Left ventricle myocardium inferior (tissue), 1 donor: ENCODE measurements around the gene ATG3. TPM values are rescaled to one million over a fixed set of nuclear protein-coding genes. Genes with fewer than 3 reads are reported as not detected.

Source experiments
- DNase-seq: peaks from one replicate; pipeline ENCODE4 v3.0.0-alpha.2; 2020
- H3K27ac ChIP-seq: fragments of 200-600 bp; replicated peaks from 2 replicates; pipeline ENCODE4 v1.8.0; 2021
- H3K27me3 ChIP-seq: fragments of 200-600 bp; 2 replicates; pipeline ENCODE4 v1.8.0; 2021; ENCODE audit warnings: low read depth
- H3K36me3 ChIP-seq: fragments of 200-600 bp; 2 replicates; pipeline ENCODE4 v1.8.0; 2021
- H3K4me1 ChIP-seq: fragments of 200-600 bp; 2 replicates; pipeline ENCODE4 v1.8.0; 2021
- H3K4me3 ChIP-seq: fragments of 200-600 bp; 2 replicates; pipeline ENCODE4 v1.8.0; 2021; ENCODE audit warnings: mild to moderate bottlenecking, moderate library complexity
- H3K9me3 ChIP-seq: fragments of 200-600 bp; replicated peaks from 2 replicates; pipeline ENCODE4 v1.8.0; 2021
- intact Hi-C: fragments of 100-400 bp; cut with micrococcal nuclease; formaldehyde crosslinking; loops from one replicate; pipeline ENCODE4 v1.11.0; 2022
- total RNA-seq: library from RNA; stranded (reverse); fragmentation: NEBNext Ultra II Directional; extraction: Animal tissue kit (Norgen Biotek cat#: 25700); gene quantifications from one replicate; pipeline ENCODE4 v1.2.1, GENCODE V29; 2021
- TF ChIP-seq, protein P1 (sequence below): fragments of 200-600 bp; IDR thresholded peaks from 2 replicates; pipeline ENCODE4 v1.8.0; 2021; ENCODE audit warnings: antibody characterized with exemption, mild to moderate bottlenecking, borderline replicate concordance
- donor health status: DM: no; HTN: yes; CAD: no; lungs with severe emphysema.

Gene ATG3
- total RNA-seq, 1 donor from 2014 or later = 42.7 TPM

DNA sequence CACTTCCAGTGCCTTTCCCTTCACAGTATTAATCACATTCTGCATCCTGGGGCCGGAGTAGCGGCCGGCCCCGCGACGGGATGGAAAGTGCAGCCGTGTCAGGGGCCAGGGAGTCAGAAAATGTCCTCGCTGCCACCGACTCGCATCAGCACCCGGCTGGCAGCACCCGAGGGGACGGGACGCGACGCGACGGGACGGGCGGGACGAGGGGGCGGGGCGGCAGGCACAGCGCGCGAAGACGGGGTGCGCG is 353 bp downstream of the ATG3 start:
- intact Hi-C loops = no loop called here
- no peak for DNase-seq
- no peaks in the 10 kb centered on the region for H3K9me3 ChIP-seq
- H3K4me3 ChIP-seq = peak overlapping the region; percentile 91
- peaks cover 13% of the 10 kb centered on the region for H3K36me3 ChIP-seq
- peak overlapping the region; percentile 99 for H3K27ac ChIP-seq
- H3K27me3 ChIP-seq = no peaks in the 10 kb centered on the region
- H3K4me1 ChIP-seq = peaks cover 49% of the 10 kb centered on the region
- TF ChIP-seq, protein P1, sequence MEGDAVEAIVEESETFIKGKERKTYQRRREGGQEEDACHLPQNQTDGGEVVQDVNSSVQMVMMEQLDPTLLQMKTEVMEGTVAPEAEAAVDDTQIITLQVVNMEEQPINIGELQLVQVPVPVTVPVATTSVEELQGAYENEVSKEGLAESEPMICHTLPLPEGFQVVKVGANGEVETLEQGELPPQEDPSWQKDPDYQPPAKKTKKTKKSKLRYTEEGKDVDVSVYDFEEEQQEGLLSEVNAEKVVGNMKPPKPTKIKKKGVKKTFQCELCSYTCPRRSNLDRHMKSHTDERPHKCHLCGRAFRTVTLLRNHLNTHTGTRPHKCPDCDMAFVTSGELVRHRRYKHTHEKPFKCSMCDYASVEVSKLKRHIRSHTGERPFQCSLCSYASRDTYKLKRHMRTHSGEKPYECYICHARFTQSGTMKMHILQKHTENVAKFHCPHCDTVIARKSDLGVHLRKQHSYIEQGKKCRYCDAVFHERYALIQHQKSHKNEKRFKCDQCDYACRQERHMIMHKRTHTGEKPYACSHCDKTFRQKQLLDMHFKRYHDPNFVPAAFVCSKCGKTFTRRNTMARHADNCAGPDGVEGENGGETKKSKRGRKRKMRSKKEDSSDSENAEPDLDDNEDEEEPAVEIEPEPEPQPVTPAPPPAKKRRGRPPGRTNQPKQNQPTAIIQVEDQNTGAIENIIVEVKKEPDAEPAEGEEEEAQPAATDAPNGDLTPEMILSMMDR = no peak

DNA sequence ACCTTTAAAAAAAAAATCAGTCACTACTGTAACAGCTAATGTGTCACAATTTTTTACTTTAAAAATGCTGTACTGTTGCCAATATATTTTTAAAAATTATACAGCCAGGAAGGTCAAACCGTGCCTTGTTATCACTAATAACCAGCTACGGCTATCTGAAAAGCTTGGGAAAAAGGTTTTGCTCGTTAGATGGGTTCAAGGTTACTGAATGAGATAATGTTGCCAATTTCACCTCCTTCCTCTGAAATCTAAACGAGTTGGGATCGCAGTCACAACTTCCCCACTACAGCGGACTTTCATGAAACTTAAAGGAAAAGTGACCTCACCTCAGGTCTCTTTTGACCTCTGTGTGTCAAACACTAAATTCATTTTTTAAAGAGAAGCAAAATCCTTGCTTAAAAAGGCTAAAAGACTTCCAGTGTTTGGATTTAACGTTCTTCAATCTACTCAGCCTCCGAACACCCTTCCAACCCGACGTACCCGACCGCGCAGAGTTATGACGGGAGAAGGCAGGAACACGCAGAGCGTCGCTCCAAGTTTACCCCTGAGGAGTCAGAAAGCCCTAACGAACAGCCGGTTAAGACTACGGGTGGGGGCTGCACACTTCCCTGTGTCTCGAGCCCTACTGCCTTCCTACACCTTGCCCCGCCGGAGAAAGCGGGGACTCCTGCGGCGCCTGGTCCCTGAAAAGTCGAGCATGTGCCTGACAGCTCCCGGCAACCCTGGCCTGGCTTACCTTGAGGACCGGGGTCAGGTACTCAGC is 860 bp downstream of the ATG3 start:
- DNase-seq = peak; percentile 58
- peaks cover 13% of the 10 kb centered on the region for H3K36me3 ChIP-seq
- intact Hi-C loops = no loop called here
- H3K9me3 ChIP-seq = no peaks in the 10 kb centered on the region
- peaks cover 51% of the 10 kb centered on the region for H3K4me1 ChIP-seq
- peak overlapping the region; percentile 99 for H3K27ac ChIP-seq
- TF ChIP-seq, protein P1 = no peak
- peak overlapping the region; percentile 91 for H3K4me3 ChIP-seq
- H3K27me3 ChIP-seq = no peaks in the 10 kb centered on the region

DNA sequence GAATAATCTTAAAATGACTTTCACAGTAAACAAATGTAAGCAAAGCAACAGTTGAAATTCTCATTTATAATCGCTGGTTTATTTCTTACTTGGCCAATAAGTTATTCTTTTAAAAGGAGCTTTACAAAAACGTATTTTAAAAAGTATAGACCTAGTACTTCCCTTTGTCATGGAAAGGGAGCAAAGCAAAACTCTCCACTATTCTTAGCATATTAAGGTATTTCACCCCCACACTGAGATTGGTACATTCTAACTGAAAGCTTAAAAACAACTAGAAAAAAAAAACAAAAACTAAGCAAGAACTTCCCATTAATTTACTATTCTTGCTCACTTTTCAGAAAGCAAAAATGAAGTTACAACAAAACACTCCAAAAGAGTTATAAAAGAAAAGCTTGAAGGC is 1.5 kb downstream of the ATG3 start:
- peak overlapping the region; percentile 91 for H3K4me3 ChIP-seq
- H3K27ac ChIP-seq = peak overlapping the region; percentile 99
- intact Hi-C loops = no loop called here
- H3K9me3 ChIP-seq = no peaks in the 10 kb centered on the region
- H3K36me3 ChIP-seq = peaks cover 12% of the 10 kb centered on the region
- DNase-seq = no peak
- H3K27me3 ChIP-seq = no peaks in the 10 kb centered on the region
- TF ChIP-seq, protein P1 = no peak
- H3K4me1 ChIP-seq = peaks cover 57% of the 10 kb centered on the region

DNA sequence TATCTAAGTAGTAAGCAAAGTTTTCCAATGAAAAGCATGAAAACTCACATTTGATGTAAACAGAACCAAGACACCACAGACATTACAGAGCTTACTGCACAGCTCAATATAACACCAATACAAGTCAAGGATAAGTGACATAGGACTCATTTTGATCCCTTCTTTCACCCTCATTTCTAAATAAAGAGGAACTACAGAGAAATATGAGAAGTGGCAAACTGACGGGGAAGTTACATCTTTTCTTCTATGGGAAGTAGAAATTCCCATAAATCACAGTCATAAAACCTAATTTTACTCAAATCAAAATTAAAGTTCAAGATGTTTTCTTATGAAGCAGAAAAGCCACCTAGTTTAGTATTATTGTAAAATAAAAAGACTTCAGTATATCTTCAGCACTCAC is 3.8 kb downstream of the ATG3 start:
- H3K36me3 ChIP-seq = peaks cover 10% of the 10 kb centered on the region
- H3K4me1 ChIP-seq = peaks cover 54% of the 10 kb centered on the region
- no peaks in the 10 kb centered on the region for H3K27me3 ChIP-seq
- DNase-seq = no peak
- TF ChIP-seq, protein P1 = no peak
- no peak overlapping the region for H3K4me3 ChIP-seq
- H3K9me3 ChIP-seq = no peaks in the 10 kb centered on the region
- H3K27ac ChIP-seq = no peak overlapping the region
- intact Hi-C loops = no loop called here

DNA sequence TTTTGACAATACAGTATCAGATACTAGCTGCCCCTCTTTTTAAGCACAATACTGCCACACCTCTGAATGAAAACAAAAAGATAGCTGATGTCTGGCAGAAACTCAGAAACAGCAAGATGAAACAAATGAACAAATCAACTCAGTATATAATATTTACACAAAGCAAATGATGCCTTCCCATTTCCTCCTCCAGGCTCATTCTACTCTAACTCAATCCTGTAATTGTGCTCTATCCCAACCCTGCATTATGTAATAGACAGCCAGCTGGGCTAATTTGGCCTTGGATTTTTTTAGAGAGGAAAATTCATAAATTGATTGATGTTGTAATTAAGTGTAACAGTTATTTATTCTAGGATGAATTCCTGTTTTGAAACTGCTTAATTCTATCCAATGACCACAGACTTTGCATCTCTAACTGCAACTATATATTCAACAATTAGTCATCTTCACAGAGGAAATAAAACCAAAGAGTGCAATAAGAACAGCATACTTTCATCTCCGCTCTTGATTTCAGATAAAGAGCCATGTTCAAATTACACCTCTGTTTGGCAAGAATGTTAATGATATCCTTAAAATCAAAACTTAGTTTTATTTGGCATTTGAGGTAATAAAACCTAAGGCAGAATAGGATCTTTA is 6.1 kb downstream of the ATG3 start:
- H3K4me3 ChIP-seq = no peak overlapping the region
- intact Hi-C loops = no loop called here
- no peaks in the 10 kb centered on the region for H3K9me3 ChIP-seq
- no peak for DNase-seq
- no peak overlapping the region for H3K27ac ChIP-seq
- peaks cover 45% of the 10 kb centered on the region for H3K4me1 ChIP-seq
- no peaks in the 10 kb centered on the region for H3K27me3 ChIP-seq
- TF ChIP-seq, protein P1 = no peak
- peaks cover 10% of the 10 kb centered on the region for H3K36me3 ChIP-seq
